GM18951 (cell line): ENCODE measurements around the gene NLRP1.
A peak's percentile ranks its signal among the peaks of the same experiment; 100 is the strongest.

Experiments used
- POLR2A ChIP-seq: IDR thresholded peaks from 4 replicates; pipeline ENCODE4 v1.6.1; 2011; ENCODE audit warnings: mild to moderate bottlenecking; ENCODE audit not compliant: insufficient read length, insufficient read depth; ENCODE audit errors: extremely low read depth
- in situ Hi-C: fragments of 300-500 bp; cut with MboI; formaldehyde crosslinking; loops from one replicate; pipeline ENCODE4 v1.12.0; 2022; ENCODE audit warnings: low sequenced_read_pairs, mixed read lengths, inconsistent platforms; ENCODE audit not compliant: unreplicated experiment

NLRP1 gene

DNA sequence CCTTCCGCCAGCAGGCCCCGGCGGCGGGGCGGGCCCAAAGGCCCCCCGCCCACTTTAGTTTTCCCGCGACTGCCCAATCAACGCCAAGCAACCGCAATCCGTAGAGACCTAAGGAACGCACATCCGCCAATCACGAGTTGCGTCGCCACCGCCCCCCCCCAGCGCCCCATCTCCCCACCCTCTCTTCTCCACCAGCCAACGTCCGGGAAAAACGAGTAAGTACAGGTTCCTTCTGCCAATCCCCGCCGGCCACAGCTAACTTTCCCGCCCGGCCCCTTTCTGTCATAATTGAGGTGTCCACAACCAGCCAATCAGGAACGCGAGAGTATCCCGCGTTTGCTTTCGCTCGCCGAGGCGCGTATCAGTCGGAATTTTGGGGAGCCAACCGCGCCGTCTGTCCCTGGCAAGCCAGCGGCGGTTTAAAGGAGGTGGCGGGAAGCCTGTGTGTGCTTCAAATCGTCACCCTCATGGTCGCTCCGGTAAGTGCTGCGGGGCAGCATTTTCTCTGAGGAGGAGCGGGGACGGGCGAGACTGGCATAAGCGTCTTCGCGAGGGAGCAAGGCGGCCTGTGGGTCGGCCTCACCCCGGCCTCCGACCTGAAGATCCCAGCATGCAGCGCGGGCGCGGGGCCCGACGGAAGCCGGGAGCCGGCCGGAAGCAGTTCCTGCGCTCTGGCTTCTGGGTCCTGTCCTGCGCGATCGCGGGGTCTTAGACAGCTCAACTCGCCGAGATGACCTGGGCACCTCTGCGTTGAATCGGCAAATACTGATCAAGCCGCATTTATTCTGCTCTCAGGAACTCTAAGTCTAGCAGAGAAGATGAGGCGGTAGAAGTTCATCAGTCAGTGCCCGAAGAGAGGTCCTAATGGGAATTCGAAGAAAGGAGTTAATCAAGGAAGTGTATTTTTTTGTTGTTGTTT, 97.8 kb downstream of the NLRP1 start, which contains the start of gene MIS12:
Gene MIS12, plus strand, starts transcription at position 361 of the 919 bp plus-strand sequence. CDS start 2,297 bp downstream, outside the sequence.
- in situ Hi-C loops: no loop called here
- TF ChIP-seq POLR2A: peak; percentile 90

GRCh38 chr17:5485270-5486205, 98.8 kb downstream of the NLRP1 start, which contains the start of gene DERL2:
DERL2 (minus strand) TSS chr17:5486178; CDS start chr17:5486161, 17 bp downstream.
- peak; percentile 48 for TF ChIP-seq POLR2A
- in situ Hi-C loops: no loop called here

DNA sequence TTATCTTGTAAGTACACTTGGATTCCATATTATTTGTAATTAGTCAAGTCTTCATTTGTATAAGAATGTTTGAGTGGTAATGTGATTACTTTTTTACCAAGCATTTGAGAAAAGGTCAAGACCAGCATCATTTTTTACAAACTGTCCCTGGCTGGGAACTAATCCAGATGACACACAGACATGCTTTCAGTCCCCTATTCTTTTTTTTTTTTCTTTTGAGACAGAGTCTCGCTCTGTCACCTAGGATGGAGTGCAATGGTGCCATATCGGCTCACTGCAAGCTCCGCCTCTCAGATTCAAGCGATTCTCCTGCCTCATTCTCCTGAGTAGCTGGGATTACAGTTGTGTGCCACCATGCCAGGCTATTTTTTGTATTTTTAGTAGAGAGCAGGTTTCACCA, 102.9 kb downstream of the NLRP1 start:
- in situ Hi-C loops: no loop called here
- no peak for TF ChIP-seq POLR2A

GRCh38 chr17:5480962-5481361, 103.3 kb downstream of the NLRP1 start:
- in situ Hi-C loops: no loop called here
- TF ChIP-seq POLR2A: no peak

DNA sequence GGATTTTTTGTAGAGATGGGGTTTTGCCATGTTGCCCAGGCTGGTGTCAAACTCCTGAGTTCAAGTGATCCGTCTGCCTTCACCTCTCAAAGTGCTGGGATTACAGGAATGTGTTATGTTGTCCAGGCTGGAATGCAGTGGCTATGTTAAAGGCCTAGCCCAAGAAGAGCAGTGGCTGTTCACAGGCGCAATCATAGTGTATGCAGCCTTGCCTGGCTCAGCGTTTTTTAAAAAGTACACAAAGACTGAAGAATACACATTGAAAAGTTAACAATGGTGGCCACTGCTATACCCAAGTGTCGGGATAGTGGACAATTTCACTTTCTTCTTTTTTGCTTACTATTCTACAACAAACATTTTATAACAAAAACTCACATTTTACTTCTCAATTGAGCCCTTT, 105.3 kb downstream of the NLRP1 start:
- TF ChIP-seq POLR2A: no peak
- in situ Hi-C loops: no loop called here

DNA sequence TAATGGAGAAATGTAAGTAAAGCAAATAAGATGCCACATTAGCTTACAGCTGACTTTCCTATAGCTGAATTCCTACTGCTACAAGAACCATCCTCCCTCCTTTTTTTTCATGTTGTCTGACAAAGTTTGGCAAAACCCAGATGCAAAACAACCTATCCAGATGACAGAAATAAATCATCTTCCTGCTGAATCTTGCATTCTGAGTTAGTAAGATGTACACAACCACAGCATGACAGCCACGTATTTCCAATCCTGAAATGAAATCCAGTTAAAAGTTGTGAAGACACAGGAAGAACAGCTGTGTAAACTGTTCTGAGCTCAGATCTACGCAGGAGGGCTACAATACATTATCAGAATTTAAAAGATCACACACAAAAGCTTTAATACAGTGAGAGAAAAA, 110.4 kb downstream of the NLRP1 start:
- in situ Hi-C loops: no loop called here
- TF ChIP-seq POLR2A: no peak

DNA sequence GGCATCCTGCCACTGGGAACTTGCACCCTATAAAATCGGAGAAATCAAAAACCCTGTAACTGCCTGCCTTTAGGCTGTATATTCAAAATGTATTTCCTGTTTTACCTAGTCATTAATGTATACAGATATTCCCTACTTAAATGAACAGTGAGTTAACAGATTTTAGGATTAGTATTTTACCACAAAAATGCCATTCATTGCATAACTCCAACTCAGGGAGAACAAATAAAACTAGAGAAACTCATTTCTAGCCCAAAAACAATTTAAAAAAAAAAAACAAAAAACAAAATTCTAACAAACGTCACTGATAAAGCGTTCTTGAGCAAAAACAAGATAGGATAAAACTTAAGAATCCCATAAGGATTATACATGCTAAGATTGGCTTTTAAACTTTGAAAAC, 111.8 kb downstream of the NLRP1 start:
- TF ChIP-seq POLR2A: no peak

GRCh38 chr17:5468075-5468473, 116.2 kb downstream of the NLRP1 start:
- TF ChIP-seq POLR2A: no peak
- in situ Hi-C loops: no loop called here

More for the DNA sequence above, 111.8 kb downstream of the NLRP1 start:
- in situ Hi-C loops: no loop called here

GRCh38 chr17:5467416-5467815, 116.9 kb downstream of the NLRP1 start:
- in situ Hi-C loops: no loop called here
- no peak for TF ChIP-seq POLR2A

DNA sequence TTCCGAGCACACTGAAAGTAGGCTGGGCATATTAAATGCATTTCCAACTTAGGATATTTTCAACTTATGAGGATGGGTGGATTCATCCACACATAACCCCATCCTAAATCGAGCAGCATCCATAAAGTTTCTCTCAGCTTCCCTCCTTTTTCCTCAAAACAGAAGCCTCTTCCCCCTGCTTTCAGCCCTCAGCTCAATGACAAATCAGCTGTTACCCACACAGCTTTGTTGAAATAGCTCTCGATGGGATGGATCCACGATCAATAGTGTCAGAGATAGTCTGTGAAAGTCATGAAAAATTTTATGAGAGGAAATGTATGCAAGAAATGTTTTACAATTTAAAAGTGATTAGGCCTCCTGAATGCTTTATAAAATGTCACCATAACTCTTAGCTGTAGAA, 118.0 kb downstream of the NLRP1 start:
- TF ChIP-seq POLR2A: no peak
- in situ Hi-C loops: no loop called here

DNA sequence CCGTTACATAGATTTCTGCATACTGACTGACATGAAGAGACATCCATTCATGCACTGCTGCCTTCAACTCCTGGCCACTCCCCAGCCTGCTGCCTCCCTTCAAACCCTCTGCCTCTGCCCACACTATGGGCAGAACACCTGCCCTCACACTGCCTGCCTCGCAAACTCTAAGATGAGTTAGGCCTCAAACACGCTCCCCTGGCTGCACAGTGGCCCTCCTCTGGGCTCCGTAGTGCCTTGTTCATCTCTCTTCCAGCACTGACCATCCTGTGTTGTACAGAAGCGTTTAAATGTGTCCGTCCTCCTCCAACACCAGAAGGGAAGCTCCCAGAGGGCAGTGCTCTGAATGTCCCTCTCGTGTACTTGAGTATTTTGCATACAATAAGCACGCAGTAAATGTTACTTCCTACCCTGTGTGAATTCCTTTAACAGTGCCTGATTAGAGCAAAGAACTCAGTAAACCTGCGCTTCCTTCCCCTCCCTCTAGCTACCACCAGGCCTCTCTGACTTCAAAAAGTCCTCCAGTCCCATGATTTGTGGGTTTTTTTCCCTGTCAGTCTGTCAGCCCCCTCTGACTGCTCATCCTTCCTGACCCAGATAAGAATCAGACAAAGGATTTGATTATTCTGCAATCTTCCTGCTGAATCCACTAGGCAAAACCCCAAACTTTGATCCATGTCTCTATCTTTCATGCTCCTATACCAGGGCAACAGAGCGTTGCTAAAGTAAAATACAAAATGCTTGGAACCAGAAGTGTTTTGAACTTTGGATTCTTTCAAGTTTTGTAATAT, 119.4 kb downstream of the NLRP1 start:
- no peak for TF ChIP-seq POLR2A
- in situ Hi-C loops: no loop called here
